LNCaP clone FGC (cell line): ENCODE data around the gene AHI1.

Source experiments
- DNase-seq: peaks from one replicate; pipeline ENCODE4 v3.0.0-alpha.2; 2011; ENCODE audit warnings: low read depth
- H3K4me3 ChIP-seq: 2 replicates; pipeline ENCODE4 v1.5.1; 2011; ENCODE audit warnings: mild to moderate bottlenecking, low read depth, low read length, control low read depth
- TF ChIP-seq, protein P1 (sequence below): IDR thresholded peaks from 2 replicates; pipeline ENCODE4 v1.5.1; 2012; ENCODE audit warnings: mild to moderate bottlenecking; ENCODE audit not compliant: control insufficient read depth, insufficient read depth; ENCODE audit errors: extremely low read depth

AHI1 gene

DNA sequence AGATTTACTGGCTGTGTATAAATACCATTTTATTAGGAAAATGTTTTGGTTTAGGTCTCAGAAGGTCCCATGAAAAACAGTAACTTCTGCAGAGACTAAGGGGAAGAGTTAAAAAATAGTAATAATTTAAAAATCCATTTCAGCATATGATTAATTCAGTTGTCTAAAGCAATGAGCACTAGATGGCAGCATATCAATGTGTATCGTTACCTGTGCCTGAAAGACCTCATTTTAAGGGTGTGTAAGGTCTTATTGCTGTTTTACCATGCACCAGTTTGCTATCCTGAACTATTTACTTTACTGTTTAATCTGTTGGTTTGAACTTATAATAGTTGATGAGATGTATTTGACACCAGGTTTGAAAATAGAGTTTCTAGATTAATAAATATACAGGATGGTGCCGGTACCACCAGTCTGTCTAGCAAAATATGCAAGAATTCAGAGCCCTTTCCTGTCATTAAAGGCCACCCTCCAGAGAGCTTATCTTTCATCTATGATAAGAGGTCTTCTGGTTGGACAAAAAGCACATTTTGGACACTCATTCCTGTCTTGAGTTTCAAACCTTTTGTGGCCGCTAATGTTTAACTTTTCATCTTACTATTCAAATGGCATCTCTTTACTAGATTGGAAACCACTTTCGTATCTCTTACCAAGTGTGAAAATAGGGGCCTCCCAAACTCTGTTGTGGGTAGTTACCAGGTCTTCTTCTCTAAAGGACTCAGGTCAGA, 8.9 kb upstream of the AHI1 start:
- TF ChIP-seq, protein P1, sequence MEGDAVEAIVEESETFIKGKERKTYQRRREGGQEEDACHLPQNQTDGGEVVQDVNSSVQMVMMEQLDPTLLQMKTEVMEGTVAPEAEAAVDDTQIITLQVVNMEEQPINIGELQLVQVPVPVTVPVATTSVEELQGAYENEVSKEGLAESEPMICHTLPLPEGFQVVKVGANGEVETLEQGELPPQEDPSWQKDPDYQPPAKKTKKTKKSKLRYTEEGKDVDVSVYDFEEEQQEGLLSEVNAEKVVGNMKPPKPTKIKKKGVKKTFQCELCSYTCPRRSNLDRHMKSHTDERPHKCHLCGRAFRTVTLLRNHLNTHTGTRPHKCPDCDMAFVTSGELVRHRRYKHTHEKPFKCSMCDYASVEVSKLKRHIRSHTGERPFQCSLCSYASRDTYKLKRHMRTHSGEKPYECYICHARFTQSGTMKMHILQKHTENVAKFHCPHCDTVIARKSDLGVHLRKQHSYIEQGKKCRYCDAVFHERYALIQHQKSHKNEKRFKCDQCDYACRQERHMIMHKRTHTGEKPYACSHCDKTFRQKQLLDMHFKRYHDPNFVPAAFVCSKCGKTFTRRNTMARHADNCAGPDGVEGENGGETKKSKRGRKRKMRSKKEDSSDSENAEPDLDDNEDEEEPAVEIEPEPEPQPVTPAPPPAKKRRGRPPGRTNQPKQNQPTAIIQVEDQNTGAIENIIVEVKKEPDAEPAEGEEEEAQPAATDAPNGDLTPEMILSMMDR: peak; percentile 67
- no peak overlapping the region for H3K4me3 ChIP-seq
- no peak for DNase-seq

DNA sequence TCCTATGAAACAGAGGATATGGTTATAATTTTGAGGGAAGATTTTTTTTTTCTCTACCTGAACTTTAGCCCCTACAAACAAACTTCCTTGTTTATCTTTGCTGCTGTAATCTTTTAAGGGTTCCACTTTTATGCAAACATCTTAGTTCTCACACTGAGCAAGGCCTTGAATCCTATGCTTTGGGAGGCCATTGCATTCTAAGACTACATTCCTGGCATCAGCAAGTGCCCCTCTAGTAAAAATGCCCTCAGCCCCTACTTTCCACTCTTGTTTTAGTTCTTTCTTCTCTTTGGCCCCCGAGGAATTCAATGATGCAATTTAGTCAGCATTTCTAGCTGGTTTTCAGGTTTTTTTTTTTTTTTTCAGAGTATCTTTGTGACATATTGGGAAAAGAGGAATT, 8.1 kb upstream of the AHI1 start:
- DNase-seq: no peak
- TF ChIP-seq, protein P1: no peak
- no peak overlapping the region for H3K4me3 ChIP-seq

DNA sequence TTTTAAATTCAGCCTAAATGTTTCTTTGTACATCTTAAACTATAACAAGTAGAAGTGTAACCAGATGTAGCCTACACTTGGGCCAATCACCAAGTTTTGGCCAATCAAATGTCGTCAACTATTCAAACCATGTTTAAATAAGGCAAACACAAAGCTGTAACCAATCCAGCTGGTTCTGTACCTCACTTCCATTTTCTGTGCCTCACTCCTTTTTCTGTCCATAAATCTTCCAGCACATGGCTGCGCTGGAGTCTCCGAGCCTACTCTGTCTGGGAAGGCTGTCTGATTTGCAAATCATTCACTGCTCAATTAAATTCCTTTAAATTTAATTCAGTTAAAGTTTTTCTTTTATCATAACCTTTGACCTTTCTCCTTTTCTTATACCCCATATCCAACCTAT, 7.7 kb upstream of the AHI1 start:
- TF ChIP-seq, protein P1: no peak
- DNase-seq: no peak
- H3K4me3 ChIP-seq: no peak overlapping the region

DNA sequence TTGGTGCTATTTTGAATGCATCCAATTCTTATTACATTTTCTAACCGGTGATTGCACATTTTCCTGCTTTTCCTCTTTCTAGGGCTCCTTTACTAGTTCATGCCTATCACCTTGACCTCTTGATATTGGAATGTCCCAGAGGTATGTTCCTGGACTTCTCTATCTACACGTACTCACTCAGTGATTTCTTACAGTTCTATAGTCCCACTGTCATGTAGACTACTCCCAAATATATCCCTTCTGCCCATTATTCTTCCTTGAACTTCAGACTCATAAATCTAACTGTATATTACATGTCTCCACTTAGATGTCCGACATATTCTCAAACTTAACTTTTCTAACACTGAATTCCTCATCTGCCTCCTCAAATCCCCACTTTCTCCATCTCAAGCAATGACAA, 7.2 kb upstream of the AHI1 start:
- no peak overlapping the region for H3K4me3 ChIP-seq
- TF ChIP-seq, protein P1: no peak
- DNase-seq: no peak

DNA sequence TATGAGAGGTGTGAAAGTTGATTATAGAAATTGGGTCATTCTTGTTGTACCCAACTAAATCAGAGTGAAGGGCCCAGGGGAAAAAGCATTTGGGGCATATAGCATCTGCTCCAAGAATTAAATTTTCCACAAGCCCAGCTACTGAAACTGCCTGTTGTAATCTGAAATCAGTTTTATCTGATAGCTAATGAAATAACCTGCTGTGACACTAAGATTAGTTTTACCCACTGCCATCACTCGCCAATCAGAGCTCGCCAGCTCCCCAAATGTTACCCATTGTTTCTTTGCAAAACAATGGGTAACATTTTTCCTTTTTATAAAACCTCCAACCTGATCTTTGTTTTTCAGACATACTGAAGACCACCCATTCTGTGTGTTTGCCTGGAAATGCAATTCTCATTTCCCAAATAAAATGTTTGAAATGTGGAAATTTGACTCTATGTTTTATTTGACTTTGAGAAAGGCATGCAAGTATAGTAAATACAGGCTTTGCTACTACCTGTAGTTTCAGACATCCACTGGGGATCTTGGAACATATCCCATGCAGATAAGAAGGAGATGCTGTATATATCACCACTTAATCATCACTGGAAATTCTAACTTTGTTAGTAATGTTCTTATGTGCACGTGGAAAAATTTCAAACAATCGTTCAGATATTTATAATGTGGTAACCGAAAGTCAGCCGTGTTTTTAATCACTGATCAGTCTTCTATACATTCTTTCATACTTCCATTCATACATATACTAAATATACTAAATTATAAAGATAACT, 6.3 kb upstream of the AHI1 start:
- DNase-seq: no peak
- TF ChIP-seq, protein P1: no peak
- H3K4me3 ChIP-seq: no peak overlapping the region

DNA sequence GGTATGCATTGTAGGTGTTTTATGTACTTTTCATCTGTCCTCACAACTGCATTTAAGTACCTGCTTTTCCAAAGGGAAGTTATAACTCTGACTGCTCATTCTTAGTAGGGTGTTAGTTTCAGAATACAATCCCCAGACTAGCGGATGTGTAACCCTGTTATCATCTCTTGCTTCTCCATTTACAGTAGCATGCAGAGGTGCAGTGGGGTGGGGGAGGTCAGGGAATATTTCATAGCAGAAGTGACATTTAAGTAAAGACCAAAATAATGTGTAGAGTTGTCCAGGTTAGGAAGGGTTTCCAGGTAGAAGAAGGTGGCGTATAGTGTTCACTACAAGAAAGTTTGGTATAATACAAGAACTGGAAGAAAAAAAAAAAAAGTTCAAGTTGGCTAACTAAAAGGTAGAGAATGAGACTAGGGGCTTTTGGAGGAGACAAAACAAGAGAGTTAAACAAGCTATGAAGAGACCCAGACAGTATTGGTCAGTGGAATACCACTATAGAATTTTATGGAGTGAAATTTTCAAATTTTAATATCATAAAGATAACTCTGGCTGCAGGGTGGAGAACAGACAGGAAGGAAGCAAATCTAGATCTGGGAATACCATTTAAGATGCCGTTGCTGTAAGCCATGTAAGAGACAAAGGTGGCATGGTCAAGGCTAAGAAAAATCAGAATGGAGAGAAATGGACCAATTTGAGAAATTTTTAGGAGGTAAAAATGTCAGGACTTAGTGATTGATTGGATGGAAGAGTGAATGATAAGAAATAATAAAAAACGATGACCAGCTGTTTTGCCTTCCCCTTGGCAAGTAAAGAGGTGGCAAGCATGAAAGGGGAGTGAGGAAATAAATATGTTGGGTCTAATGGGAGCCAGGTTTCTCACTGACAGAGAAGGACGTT, 2.2 kb upstream of the AHI1 start:
- H3K4me3 ChIP-seq: no peak overlapping the region
- TF ChIP-seq, protein P1: no peak
- DNase-seq: no peak
